Activated CD8-positive, alpha-beta memory T cell treated with anti-CD3 and anti-CD28 coated beads, Interleukin-2, amount 50 U/mL, for 1 hour (primary cell): ENCODE measurements around the gene ZNG1B.
"Not testable (repeated sequence)": the region's sequence is repeated elsewhere in the genome, so short reads cannot be mapped to it uniquely, and the experiment has no call there.

Experiments used
- DNase-seq: peaks from one replicate; pipeline ENCODE4 v3.0.0-alpha.2; 2020; ENCODE audit errors: extremely low read depth

The ZNG1B gene

GRCh38 chr2:113437508-113438465, at the start of gene ZNG1B:
Gene ZNG1B, plus strand, starts transcription at chr2:113437691. Its CDS starts 178 bp downstream, at chr2:113437869.
- DNase-seq, result peak; percentile 47

GRCh38 chr2:113390124-113390849, 47.2 kb upstream of the ZNG1B start:
- no peak for DNase-seq

GRCh38 chr2:113391073-113391472, 46.4 kb upstream of the ZNG1B start:
- no peak for DNase-seq

- no peak for DNase-seq
Observed at GRCh38 chr2:113406114-113406513, 31.4 kb upstream of the ZNG1B start.

GRCh38 chr2:113407446-113408099, 29.9 kb upstream of the ZNG1B start:
- DNase-seq, result no peak

- not testable (repeated sequence) for DNase-seq
Observed at GRCh38 chr2:113411725-113412352, 25.7 kb upstream of the ZNG1B start.

- DNase-seq, result not testable (repeated sequence)
Observed at GRCh38 chr2:113412774-113413173, 24.7 kb upstream of the ZNG1B start.

- not testable (repeated sequence) for DNase-seq
Observed at GRCh38 chr2:113431773-113432172, 5.7 kb upstream of the ZNG1B start.

- DNase-seq, result not testable (repeated sequence)
Observed at GRCh38 chr2:113433468-113433867, 4.0 kb upstream of the ZNG1B start.

GRCh38 chr2:113465770-113466169, 28.3 kb downstream of the ZNG1B start:
- not testable (repeated sequence) for DNase-seq

- not testable (repeated sequence) for DNase-seq
Observed at GRCh38 chr2:113476688-113477368, 39.3 kb downstream of the ZNG1B start.

GRCh38 chr2:113496527-113496926, 59.0 kb downstream of the ZNG1B start:
- not testable (repeated sequence) for DNase-seq

GRCh38 chr2:113498365-113498764, 60.9 kb downstream of the ZNG1B start, which contains the start of gene FOXD4L1:
Gene FOXD4L1, plus strand, starts transcription at chr2:113498665. Its CDS starts 592 bp downstream, at chr2:113499257.
- DNase-seq, result not testable (repeated sequence)

- DNase-seq, result not testable (repeated sequence)
Observed at GRCh38 chr2:113499019-113499885, 61.8 kb downstream of the ZNG1B start.

GRCh38 chr2:113499886-113500722, 62.6 kb downstream of the ZNG1B start:
- DNase-seq, result not testable (repeated sequence)

GRCh38 chr2:113500723-113501038, 63.2 kb downstream of the ZNG1B start:
- DNase-seq, result not testable (repeated sequence)

GRCh38 chr2:113502216-113503093, 65.0 kb downstream of the ZNG1B start:
- DNase-seq, result not testable (repeated sequence)
